K562 (cell line): ENCODE data around the gene C19orf12. TPM values are rescaled to one million over a fixed set of nuclear protein-coding genes. Genes with fewer than 3 reads are reported as not detected.

Experiments
- ARID2 ChIP-seq: fragments of 450-650 bp; IDR thresholded peaks from 2 replicates; pipeline ENCODE4 v1.6.1; 2017; ENCODE audit warnings: antibody characterized with exemption, mild to moderate bottlenecking
- CBFA2T2 ChIP-seq: fragments of 450-650 bp; conservative IDR thresholded peaks from 2 replicates; pipeline ENCODE4 v1.6.1; 2017; ENCODE audit warnings: mild to moderate bottlenecking
- DLX4 ChIP-seq: fragments of 250-450 bp; sonication (Bioruptor Pico); IDR thresholded peaks from 2 replicates; pipeline ENCODE4 v1.6.1; 2021; ENCODE audit warnings: mild to moderate bottlenecking
- ETS2 ChIP-seq: IDR thresholded peaks from 2 replicates; pipeline ENCODE4 v1.6.1; 2016; ENCODE audit warnings: borderline replicate concordance, missing genetic modification characterization, mild to moderate bottlenecking, moderate library complexity, missing compliant biosample characterization; ENCODE audit not compliant: poor library complexity, severe bottlenecking
- HDGF ChIP-seq: fragments of 450-650 bp; IDR thresholded peaks from 2 replicates; pipeline ENCODE4 v1.6.1; 2016
- PHTF2 ChIP-seq: fragments of 250-450 bp; sonication (Bioruptor Pico); IDR thresholded peaks from 2 replicates; pipeline ENCODE4 v1.5.0; 2021; ENCODE audit warnings: mild to moderate bottlenecking
- POLR2B ChIP-seq: fragments of 450-650 bp; IDR thresholded peaks from 2 replicates; pipeline ENCODE4 v1.6.1; 2018; ENCODE audit warnings: low read depth; ENCODE audit not compliant: partially characterized antibody
- POLR2G ChIP-seq: fragments of 200-400 bp; formaldehyde crosslinking; IDR thresholded peaks from 2 replicates; pipeline ENCODE4 v1.6.1; 2017; ENCODE audit warnings: low read depth, mild to moderate bottlenecking, antibody characterized with exemption, low read length, moderate library complexity
- POLR3A ChIP-seq: IDR thresholded peaks from 2 replicates; pipeline ENCODE4 v1.6.1; 2011; ENCODE audit warnings: borderline replicate concordance, mild to moderate bottlenecking, moderate library complexity; ENCODE audit not compliant: insufficient read length, insufficient read depth; ENCODE audit errors: extremely low read depth
- POLR3G ChIP-seq: IDR thresholded peaks from 2 replicates; pipeline ENCODE4 v1.6.1; 2011; ENCODE audit not compliant: insufficient read length, insufficient replicate concordance; ENCODE audit errors: extremely low read depth
- RBBP5 ChIP-seq: fragments of 200-600 bp; sonication (generic); IDR thresholded peaks from 2 replicates; pipeline ENCODE4 v1.6.1; 2012; ENCODE audit warnings: borderline replicate concordance, mild to moderate bottlenecking, low read length, control low read depth, inconsistent platforms; ENCODE audit not compliant: insufficient read depth, poor library complexity, severe bottlenecking
- RBM22 ChIP-seq: fragments of 200-400 bp; formaldehyde crosslinking; IDR thresholded peaks from 2 replicates; pipeline ENCODE4 v1.6.1; 2018; ENCODE audit warnings: low read length, low read depth; ENCODE audit not compliant: poor library complexity, severe bottlenecking
- SIN3B ChIP-seq: fragments of 450-650 bp; IDR thresholded peaks from 2 replicates; pipeline ENCODE4 v1.6.1; 2017; ENCODE audit warnings: low read depth, mild to moderate bottlenecking, moderate library complexity
- ZNF12 ChIP-seq: sonication (generic); formaldehyde crosslinking; IDR thresholded peaks from 2 replicates; pipeline ENCODE4 v1.4.0; 2020; ENCODE audit warnings: mild to moderate bottlenecking, missing genetic modification reagents
- ZNF282 ChIP-seq: sonication (generic); formaldehyde crosslinking; IDR thresholded peaks from 2 replicates; pipeline ENCODE4 v1.8.1; 2023; ENCODE audit warnings: missing genetic modification reagents
- ZNF444 ChIP-seq: fragments of 250-450 bp; sonication (Bioruptor Pico); IDR thresholded peaks from 2 replicates; pipeline ENCODE4 v1.4.0; 2020; ENCODE audit warnings: mild to moderate bottlenecking, moderate library complexity
- ZNF717 ChIP-seq: fragments of 250-450 bp; sonication (Bioruptor Pico); IDR thresholded peaks from 2 replicates; pipeline ENCODE4 v1.5.0; 2021
- ZSCAN29 ChIP-seq: fragments of 450-650 bp; IDR thresholded peaks from 2 replicates; pipeline ENCODE4 v1.6.1; 2017
- polyA plus RNA-seq, 8 experiments: library from polyadenylated mRNA; depleted of rRNA in 4 of 8; stranded (reverse) in 5 of 8; unstranded in 3 of 8; fragments of >200 nt; fragmentation: Nextera tagmentation in 2 of 8; fragmentation: Illumina TruSeq in 1 of 8; extraction: Ambion mirVana in 2 of 8; extraction: Trizol in 1 of 8; gene quantifications; 2 replicates each; pipeline versions ENCODE4 v1.2.1 to v1.2.3, GENCODE V29; 2011 to 2014; ENCODE audit warnings: inconsistent platforms in 1 of 8, missing spikeins in 1 of 8
- total RNA-seq, 7 experiments: library from RNA; depleted of rRNA in 6 of 7; stranded (reverse); fragments of >200 nt in 6 of 7; fragmentation: Illumina TruSeq in 2 of 7; extraction: Trizol in 2 of 7; gene quantifications; 2 replicates each; pipeline versions ENCODE4 v1.2.1 to v1.2.3, GENCODE V29; 2011 to 2021; ENCODE audit warnings: low replicate concordance in 1 of 7
- TF ChIP-seq, protein P1 (sequence below): fragments of 450-650 bp; conservative IDR thresholded peaks from 2 replicates; pipeline ENCODE4 v1.6.1; 2016; ENCODE audit warnings: missing genetic modification characterization, low read depth, mild to moderate bottlenecking, control low read depth, missing compliant biosample characterization
- TF ChIP-seq, protein P2 (sequence below): fragments of 450-650 bp; formaldehyde crosslinking; IDR thresholded peaks from 2 replicates; pipeline ENCODE4 v1.4.0; 2022; ENCODE audit warnings: mild to moderate bottlenecking, moderate library complexity
- TF ChIP-seq, protein P3 (sequence below): IDR thresholded peaks from 2 replicates; pipeline ENCODE4 v1.6.1; 2012; ENCODE audit warnings: low read depth, low read length, improper control_type of control experiment, borderline replicate concordance
- TF ChIP-seq, protein P4 (sequence below): fragments of 200-400 bp; formaldehyde crosslinking; IDR thresholded peaks from 2 replicates; pipeline ENCODE4 v1.6.1; 2017; ENCODE audit warnings: mild to moderate bottlenecking, low read depth, low read length, moderate library complexity

Gene C19orf12
- total and polyA plus RNA-seq, 9 of the 15 experiments (the other 6 are each of a cell fraction or from before 2014, with no cell fraction given): 1.9 to 14.5 (median 10.2) TPM

DNA sequence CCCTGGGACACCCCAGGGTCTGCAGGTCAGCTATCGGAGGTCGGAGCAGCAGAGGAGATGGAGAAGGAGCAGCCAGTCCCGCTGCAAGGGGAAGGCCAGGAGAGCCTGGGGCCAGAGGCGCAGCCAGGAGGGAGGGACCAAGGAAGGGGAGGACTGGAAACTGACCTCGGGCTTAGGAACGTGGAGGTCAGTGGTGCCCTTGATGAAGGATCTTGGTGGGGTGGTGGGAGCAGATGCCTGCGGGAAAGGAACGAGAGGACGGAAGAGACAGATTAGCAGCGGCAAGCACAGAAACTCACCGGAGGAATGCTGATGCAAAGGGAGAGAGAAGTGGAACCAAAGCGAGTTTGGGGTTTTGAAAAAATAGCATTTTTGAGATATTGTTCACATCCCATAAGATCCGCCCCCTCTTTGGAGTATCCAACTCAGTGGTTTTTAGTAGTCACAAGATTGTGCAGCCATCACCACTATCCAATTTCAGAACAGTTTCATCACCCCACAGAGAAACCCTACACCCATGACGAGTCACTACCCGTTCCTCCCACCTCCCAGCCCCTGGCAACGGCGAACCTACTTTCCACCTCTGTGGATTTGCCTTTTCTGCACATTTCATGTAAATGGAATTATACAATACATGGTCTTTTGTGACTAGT, 27.7 kb downstream of the C19orf12 start (continued):
- no peak for TF ChIP-seq RBBP5
- no peak for TF ChIP-seq ETS2 (tag)
- TF ChIP-seq, protein P1, sequence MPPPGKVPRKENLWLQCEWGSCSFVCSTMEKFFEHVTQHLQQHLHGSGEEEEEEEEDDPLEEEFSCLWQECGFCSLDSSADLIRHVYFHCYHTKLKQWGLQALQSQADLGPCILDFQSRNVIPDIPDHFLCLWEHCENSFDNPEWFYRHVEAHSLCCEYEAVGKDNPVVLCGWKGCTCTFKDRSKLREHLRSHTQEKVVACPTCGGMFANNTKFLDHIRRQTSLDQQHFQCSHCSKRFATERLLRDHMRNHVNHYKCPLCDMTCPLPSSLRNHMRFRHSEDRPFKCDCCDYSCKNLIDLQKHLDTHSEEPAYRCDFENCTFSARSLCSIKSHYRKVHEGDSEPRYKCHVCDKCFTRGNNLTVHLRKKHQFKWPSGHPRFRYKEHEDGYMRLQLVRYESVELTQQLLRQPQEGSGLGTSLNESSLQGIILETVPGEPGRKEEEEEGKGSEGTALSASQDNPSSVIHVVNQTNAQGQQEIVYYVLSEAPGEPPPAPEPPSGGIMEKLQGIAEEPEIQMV (tag): no peak; the same call in 1 of the 2 replicates
- TF ChIP-seq POLR3A: no peak
- TF ChIP-seq, protein P2, sequence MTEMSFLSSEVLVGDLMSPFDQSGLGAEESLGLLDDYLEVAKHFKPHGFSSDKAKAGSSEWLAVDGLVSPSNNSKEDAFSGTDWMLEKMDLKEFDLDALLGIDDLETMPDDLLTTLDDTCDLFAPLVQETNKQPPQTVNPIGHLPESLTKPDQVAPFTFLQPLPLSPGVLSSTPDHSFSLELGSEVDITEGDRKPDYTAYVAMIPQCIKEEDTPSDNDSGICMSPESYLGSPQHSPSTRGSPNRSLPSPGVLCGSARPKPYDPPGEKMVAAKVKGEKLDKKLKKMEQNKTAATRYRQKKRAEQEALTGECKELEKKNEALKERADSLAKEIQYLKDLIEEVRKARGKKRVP (CRISPR knock-in tag): peak; percentile 96
- no peak for TF ChIP-seq DLX4 (CRISPR knock-in tag)
- TF ChIP-seq, protein P3, sequence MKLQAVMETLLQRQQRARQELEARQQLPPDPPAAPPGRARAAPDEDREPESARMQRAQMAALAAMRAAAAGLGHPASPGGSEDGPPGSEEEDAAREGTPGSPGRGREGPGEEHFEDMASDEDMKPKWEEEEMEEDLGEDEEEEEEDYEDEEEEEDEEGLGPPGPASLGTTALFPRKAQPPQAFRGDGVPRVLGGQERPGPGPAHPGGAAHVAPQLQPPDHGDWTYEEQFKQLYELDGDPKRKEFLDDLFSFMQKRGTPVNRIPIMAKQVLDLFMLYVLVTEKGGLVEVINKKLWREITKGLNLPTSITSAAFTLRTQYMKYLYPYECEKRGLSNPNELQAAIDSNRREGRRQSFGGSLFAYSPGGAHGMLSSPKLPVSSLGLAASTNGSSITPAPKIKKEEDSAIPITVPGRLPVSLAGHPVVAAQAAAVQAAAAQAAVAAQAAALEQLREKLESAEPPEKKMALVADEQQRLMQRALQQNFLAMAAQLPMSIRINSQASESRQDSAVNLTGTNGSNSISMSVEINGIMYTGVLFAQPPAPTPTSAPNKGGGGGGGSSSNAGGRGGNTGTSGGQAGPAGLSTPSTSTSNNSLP: no peak
- TF ChIP-seq ARID2: no peak
- no peak for TF ChIP-seq ZNF717
- TF ChIP-seq HDGF: no peak
- no peak for TF ChIP-seq ZNF282 (CRISPR knock-in tag)
- no peak for TF ChIP-seq ZNF12 (CRISPR knock-in tag)
- no peak for TF ChIP-seq ZNF444 (CRISPR knock-in tag)
- TF ChIP-seq ZSCAN29: no peak
- no peak for TF ChIP-seq PHTF2
- no peak for TF ChIP-seq RBM22
- TF ChIP-seq POLR2G: peak; percentile 64
- no peak for TF ChIP-seq SIN3B
- TF ChIP-seq, protein P4, sequence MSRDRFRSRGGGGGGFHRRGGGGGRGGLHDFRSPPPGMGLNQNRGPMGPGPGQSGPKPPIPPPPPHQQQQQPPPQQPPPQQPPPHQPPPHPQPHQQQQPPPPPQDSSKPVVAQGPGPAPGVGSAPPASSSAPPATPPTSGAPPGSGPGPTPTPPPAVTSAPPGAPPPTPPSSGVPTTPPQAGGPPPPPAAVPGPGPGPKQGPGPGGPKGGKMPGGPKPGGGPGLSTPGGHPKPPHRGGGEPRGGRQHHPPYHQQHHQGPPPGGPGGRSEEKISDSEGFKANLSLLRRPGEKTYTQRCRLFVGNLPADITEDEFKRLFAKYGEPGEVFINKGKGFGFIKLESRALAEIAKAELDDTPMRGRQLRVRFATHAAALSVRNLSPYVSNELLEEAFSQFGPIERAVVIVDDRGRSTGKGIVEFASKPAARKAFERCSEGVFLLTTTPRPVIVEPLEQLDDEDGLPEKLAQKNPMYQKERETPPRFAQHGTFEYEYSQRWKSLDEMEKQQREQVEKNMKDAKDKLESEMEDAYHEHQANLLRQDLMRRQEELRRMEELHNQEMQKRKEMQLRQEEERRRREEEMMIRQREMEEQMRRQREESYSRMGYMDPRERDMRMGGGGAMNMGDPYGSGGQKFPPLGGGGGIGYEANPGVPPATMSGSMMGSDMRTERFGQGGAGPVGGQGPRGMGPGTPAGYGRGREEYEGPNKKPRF: no peak
- TF ChIP-seq CBFA2T2: no peak
- TF ChIP-seq POLR3G: no peak
- peak; percentile 69 for TF ChIP-seq POLR2B
